NCI-H510A treated with DMSO at 0.1 percent for 48 hours (cell line): ENCODE data around the gene MPZL3.

Source experiments
- DNase-seq: peaks from one replicate; lab custom pipeline; 2025; lab: John Stamatoyannopoulos, UW

The MPZL3 gene

DNA sequence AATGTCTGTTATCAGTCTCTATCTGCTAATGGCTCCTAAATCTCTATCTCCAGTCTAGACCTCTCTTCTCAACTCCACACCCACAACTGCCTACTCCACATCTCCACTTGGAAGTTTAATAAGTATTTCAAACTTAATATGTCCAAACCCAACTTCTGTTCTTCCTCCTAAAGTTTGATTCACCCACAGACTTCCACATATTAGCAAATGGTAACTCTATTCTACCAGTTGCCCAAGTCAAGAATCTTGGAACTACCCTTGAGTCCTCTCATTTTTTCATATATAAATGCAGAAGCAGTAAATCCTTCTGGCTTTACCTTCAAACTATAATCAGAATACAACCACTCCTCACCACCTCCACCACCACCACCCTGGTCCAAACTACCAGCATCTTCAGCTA, 20.7 kb downstream of the MPZL3 start:
- DNase-seq: no peak

DNA sequence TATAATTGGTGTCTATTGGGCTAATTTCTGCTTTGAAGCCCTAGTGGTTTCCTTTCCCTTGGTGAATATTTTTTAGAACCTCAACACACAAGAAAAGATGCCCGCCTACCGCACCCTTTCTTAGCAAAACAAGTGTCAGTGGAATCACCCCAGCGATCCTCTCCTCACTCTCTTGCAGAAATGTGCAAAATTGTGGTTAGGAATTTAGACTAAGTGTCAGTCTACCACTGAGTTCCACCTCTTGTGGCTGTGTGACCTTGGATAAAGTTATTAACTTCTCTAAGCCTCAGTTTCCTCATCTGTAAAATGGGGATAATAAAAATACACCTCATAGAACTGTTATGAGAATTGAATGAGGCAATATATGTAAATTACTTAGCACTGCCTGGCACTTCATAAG, 22.1 kb downstream of the MPZL3 start:
- no peak for DNase-seq

DNA sequence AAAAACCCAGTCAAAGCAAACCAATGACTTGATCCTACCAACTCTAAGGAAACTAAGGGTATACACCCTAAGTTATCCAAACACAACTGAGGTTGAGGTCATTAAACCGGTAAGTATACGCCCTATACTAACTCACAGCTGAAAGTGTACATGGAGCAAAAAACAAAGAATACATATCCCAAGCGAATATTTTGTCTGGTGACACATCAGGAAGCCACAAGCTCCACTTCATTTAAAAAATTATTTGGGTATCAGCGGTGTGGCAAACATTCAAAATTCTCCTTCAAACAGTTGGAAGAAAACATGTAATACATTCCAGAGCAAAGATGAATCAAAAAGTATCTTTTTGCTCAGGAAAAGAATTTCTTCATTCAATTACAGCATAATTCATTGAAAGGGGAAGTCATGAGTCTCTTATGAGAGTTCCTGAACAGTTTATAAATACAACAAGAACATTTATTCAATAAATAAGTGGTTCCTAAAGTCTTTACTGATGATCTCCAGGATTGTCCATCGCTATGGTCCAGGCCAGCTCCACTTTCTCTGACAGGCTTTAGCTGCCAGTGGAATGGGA, 22.8 kb downstream of the MPZL3 start:
- DNase-seq: no peak

DNA sequence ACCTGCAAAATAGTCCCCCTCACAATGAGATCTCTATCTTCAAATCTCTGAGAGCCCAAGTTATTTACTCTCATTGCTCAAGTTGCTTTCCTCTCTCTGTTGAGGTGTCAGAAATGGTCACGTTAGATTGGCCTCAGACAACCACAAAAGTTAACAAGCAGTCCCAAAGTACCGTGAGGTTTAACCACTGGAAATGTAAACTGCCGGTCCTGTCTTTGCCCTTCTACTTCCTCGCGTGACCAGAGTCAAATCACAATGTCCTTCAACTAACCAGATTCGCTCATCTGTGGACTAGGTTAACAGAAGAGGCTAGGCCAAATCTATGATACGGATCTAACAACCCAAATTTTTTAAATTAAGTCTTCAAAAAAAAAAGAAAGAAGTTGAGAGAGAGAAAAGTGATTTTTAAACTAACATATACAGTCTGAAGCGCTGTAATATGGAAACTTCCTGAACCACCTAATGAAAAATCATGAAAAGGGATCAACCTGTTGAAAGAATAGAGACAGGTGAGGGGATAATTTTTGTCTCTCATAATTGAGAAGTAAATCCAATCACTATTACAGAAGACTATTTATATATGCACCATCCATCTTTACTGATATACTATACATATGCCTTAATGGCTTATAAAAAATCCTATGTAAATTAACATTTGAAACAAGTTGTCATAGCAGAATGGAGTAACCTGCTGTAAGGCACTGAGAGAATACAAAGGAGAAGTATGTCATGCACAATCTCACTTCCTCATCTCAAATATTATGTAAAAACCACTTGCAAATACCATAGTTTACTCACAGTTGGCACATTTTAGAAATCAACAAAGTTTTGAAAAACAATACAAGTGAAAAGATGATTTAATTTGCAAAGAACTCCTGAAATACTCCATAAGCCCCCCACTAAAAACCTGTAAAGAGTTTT, 24.0 kb downstream of the MPZL3 start:
- no peak for DNase-seq

DNA sequence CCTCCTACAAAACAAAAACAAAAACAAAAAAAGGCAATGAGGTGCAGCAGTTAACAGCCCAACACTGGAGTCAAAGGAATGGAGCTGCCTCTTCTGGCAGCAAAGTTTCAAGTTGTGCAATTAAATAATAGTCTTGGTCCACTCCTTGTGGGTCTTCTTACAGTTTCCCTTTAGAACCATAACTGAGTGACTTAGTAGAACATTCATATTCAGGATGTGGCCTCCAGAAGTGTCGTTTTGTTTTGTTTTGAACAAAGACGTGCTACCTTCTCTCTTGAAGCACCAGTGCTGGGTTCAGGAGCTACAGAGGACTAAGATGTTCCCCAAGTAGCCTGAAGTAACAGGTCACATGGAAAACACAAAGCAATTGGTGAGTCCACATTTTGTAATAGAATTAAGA, 25.4 kb downstream of the MPZL3 start:
- no peak for DNase-seq

DNA sequence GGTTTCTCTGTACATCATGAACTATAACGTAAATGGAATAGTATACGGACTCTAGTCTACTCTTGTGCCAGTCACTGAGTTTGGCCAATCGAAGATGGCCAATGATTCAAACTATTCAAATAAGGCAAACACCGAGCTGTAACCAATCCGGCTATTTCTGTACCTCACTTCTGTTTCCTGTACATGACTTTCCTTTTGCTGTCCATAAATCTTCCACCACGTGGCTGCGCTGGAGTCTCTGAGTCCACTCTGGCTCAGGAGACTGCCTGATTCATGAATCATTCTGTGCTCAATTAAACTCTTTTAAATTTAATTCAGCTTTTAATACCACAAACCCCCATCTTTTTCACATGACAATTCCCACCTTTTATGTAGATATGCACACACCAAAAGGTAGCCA, 25.9 kb downstream of the MPZL3 start:
- DNase-seq: no peak

DNA sequence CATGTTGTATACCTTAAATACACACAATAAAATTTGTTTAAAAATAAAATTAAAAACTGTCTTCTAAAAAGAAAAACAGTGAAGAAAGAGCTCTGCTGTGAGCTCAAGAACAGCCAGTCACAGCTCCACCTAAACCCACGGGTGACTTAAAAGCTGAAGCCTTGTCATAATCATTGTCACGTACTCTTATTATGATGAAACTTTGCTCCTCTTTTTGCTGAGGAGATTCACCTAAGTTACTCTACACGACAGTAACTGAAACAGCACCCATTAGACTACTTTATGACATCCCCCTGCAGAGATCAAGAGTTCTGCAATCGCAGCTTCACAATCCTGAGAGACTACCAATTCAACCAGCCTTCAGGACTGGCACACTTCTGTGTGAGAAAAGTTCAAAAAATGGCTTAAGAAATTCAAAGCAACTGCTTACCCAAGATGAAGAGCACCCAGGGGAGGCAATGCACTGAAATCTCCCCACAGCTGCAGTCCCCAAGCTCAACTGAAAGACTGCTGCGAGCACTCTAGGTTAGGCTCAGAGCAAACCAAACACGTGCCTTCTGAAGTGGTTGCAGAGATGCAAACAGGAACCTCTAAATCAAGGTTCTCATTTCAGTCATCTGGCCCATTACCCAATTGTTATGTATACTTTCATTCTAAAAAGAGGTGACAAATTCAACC, 27.5 kb downstream of the MPZL3 start, which contains the start of gene JAML:
Gene JAML (minus strand): TSS at position 501 of the 678 bp plus-strand sequence. CDS start 10,145 bp downstream, outside the sequence.
- peak; percentile 9 for DNase-seq

DNA sequence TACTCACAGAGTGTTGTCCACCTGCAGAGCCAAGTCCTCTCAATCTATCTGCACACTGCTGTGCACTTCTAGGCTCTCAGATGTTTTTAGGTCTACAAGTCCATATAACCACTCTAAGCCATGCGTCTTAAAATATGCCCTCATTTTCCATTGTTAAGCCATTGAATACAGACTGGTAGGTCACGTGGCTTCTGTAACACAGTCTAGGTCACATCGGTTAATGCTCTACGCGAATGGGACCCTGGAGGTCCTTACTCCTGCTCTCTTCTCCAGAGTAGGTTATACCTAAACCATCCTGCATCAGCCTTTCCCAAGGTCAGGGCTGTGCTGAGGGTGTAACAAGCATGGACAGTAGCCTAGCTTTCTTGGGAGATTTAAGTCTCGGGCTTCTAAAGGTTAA, 28.2 kb downstream of the MPZL3 start:
- DNase-seq: no peak

DNA sequence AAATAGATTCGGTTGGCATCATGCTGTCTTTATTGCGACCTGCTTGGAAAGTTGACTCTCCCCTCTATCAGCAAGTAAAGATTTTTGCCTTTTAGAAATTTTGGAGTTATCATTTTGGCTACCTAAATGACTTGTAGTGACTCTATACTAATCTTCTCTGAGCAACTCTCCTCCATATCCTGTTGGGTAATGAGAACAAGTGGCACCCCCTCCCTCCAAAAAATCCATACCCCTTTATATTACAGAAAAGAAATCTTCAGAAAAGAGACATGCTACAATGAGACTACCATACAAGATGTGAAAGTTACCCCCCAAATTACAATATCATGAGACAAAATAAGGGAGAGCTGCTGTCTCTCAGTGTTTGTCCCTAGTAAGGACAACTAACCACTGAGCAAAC, 28.6 kb downstream of the MPZL3 start:
- no peak for DNase-seq

DNA sequence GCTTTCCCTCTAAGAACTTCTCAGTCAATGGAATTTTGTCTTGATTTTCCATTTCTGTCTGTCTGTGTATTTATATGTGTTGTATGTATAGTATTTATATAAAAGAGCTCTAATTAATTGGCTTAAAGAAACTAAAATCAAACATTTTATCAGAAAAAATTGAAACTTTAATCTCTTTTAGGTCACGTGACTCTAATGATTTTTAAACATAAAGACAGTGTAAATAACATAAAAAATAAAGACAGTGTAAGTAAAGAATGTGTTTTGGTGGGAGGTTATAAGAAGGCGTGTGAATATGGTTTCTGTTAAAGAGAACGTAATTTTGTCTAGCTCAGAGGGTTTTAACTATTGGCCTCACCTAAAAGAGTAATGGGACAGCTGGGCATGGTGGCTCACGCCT, 29.7 kb downstream of the MPZL3 start:
- DNase-seq: no peak

DNA sequence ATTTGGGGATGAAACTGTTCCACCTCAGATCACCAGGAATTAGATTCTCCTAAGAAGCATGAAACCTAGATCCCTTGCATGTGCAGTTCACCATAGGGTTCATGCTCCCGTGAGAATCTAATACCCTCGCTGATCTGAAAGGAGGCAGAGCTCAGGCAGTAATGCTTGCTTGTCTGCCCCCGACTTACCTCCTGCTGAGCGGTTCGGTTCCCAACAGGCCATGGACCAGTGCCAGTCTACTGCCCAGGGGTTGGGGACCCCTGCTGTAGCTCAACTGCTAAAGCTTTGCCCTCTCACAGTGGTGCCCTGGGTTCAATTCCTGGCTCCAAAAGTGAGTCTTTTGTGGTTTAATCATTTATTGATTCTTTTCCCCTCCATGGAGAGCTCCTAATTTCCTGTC, 30.7 kb downstream of the MPZL3 start:
- no peak for DNase-seq

DNA sequence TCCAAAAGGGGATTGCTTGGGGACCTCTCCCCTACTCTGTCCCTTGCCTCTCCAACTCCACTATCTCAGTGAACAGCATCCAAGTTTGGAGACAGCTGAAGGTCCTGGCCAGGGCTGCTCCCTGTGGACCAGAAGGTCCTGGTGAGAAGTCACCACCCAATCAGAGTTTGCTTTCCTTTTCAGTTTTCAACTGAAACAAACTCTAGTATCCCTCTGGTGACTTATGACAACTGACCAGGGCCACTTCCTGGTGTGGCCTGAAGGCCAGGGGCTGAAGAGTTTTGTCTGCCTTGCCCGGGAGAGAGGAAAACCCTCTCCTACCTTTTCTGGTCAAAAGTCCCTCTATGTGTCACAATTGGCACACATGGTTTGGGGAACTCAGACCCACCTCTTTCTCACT, 32.4 kb downstream of the MPZL3 start:
- DNase-seq: no peak

DNA sequence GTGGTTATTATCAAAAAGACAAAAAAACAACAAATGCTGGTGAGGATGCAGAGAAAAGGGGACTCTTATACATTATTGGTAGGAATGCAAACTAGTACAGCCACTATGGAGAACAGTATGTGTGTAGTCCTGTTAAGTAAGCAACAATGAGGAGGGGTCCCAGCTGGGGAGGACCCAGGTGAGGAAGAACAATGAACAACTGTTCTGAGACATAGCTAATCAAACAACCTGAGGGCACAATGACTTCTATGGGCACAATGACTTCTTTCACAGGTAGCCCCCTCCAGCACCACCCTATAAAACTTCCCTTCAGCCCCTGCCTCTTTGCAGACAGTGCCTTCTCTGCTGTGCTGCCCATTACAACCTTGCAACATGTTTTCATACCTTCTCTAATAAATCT, 32.9 kb downstream of the MPZL3 start:
- DNase-seq: no peak

DNA sequence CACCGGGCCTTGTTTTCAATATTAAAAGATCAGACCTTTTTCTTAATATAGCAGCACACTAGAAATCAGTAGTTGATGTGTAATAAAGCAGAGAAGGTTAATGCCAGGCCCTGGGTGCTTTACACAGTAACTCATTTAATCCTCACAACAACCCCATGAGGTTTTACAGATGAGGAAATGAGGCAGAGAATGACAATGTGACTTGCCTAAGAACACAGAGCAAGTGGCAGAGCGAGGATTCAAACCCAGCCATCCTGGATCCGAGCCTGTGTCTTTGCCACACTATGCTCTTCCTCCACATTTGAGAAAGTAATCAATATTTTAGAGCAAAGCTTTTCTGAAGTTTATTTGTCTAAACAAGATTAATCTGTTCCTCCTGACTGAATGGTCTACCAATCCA, 34.6 kb downstream of the MPZL3 start:
- no peak for DNase-seq

DNA sequence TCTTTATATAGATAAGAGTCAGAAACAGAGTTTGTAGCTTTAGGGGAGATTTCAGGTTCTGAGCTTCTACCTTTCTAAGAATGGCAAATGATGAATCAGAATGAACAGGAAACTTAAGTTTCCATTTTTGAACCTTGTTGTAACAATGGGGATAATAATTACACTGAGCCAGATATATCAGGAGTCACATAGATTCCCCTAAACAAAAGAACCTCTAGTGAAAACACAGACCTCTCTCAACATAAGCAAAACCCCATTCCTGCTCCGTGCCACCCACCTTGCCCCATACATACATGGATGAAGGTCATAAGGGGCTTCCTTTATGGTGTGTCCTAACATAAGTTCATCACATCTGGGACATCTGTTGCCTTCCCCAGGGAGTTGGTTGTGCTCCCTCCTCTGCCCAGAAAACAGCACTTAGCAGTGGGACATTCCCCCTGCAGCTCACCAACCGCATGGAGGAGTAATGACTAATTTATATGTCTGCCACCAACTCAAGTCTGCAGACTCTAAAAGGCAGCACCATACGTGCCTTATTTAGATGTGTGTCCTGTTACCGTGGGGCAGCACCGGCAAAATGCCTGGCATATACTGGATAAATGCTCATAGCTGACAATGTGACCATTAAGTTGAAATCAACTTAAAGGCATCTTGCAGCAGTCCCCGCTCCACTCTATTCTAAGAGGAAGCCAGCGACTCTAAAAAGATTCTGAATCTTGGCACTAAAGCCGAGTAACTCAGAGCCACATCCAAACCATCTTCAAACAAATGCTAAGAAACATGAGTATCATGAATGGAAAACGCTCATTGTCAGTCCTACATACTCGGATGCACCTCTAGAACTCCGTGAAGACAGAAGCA, 35.3 kb downstream of the MPZL3 start:
- DNase-seq: no peak

DNA sequence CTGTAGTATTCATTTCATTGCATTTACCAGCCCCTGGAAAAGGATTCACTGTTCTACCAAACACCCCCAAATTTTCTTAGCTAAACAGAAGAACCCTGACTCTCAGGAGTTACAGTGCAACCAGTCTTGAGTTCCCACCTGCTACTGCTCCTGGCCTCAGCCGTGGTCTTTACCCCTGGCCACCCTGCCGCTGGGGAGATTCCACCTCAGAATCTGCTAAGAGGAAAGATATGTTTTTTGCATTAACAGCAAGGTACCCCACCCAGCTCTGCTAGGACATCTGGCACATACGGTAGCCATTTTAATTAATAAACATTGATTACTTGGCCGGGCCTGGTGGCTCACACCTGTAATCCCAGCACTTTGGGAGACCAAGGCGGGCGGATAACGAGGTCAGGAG, 36.4 kb downstream of the MPZL3 start:
- no peak for DNase-seq

DNA sequence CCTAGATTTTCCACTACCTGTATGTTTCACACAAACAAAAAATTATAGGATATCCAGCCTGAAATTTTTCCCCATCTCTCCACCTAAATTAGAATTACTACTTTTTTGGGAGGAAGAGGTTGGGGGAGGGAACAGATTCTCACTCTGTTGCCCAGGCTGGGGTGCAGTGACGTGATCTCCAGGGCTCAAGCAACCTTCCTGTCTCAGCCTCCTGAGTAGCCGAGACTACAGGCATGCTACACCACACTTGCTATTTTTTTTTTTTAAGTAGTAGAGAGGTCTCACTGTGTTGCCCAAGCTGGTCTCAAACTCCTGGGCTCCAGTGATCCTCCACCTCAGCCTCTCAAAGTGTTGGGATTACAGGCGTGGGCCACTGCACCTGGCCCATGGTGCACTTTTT, 36.9 kb downstream of the MPZL3 start:
- DNase-seq: no peak

DNA sequence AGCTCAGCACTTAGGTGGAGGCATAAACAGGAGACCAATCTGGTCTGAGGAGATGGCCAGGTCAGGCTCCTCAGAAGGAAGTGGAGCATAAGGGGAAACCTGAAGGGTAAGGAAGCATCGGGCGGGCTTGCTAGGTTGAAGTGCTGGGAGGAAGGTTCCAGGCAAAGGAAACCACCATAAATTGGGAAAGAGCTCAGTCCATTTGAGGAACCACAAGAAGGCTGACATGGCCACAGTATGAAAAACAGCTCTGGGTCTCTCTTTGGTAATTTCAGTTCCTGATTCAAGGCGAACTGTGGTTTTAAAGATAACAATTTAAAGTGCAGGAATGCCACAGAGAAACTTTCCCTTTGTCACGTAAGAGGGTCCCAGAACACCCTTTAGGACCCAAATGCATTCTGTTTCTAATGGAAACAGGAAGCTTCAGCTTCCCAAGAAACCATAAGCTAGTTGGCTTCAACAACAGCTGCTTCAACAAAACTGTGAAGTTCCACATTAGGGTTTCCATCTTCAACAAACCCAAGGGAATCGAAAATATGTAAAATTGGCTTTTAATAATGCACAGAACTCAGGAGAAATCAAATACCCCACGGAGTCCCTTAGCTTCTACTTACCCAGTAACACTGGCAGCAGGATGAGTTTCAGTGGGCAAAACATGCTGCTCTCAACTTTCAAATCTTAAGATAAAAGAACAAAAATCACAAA, 37.8 kb downstream of the MPZL3 start:
- no peak for DNase-seq

DNA sequence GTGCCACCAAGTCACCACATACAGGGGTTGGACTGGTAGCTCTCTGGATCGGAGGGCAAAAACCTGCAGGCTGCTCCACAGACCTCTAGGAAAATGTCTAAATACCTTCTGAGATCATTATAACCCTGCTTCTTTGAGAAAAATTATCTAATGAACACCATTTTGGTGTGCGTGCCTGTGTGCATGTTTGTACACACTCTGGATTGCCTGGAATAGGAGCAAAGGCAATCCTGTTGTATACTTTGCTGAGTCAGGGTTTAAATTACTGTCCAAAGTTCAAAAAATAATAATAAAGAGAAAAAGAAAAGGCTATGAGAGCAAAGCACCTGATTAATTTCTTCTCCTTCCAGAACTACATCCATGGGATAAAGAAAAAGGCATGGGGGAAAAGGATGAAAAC, 38.4 kb downstream of the MPZL3 start:
- no peak for DNase-seq

DNA sequence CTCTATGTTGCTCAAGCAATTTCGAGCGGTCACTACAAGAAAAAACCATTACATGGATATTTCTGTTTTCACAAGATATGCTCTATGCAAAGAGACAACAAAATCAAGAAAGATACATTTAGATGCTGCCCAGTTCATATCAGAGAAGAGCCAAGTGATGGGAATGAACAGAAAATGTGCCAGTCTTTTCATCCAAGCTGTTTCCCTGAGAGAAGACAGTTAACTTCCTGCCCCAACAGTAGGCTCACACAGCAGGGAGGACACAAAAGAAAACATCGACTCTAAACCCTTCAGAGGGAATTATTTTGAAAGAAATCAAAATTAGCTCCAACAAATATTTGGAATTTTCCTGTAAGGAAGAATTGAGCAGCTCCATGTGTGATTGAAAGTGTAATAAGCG, 39.0 kb downstream of the MPZL3 start:
- DNase-seq: no peak

DNA sequence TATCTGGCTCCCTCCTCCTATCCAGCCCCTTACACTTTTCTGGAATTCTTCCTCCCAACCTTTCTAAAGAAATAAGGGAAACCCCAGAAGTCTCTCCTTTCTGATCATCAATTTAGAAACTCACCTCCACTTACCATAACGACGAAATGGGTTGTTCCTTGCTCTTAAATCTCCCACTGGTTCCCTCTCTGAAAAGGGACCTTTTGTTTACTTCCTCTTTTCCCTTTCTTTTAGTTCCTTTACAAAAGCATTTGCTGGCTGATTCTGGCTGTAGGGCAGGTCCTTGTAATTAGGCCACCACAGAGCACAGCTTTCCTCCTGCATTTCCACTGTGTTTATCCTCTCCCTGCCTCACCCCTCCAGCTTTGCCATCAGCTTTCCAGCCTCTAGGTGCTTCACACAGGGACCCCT, 39.4 kb downstream of the MPZL3 start:
- DNase-seq: no peak
